D721Med (cell line): Measurements from ENCODE around the gene TRAPPC14.
"Not testable (repeated sequence)": the region's sequence is repeated elsewhere in the genome, so short reads cannot be mapped to it uniquely, and the experiment has no call there.

Source experiments
- DNase-seq: peaks from one replicate; pipeline ENCODE4 v3.0.0; 2011; ENCODE audit warnings: low spot score; ENCODE audit not compliant: insufficient read length
- FAIRE-seq: peaks from 2 replicates; lab custom pipeline; 2011; peaks lifted over from hg19 to GRCh38; lab: Jason Lieb, UNC
- CTCF ChIP-seq: IDR thresholded peaks from 2 replicates; pipeline ENCODE4 v1.5.1; 2012; ENCODE audit warnings: mild to moderate bottlenecking, control low read depth; ENCODE audit not compliant: insufficient read depth; ENCODE audit errors: missing control alignments

TRAPPC14 gene

GRCh38 chr7:100148225-100148558 lies 10.3 kb downstream of the TRAPPC14 start:
- DNase-seq (no peak), FAIRE-seq (no peak)
- no peak for TF ChIP-seq CTCF

- FAIRE-seq: no peak
- no peak for TF ChIP-seq CTCF
- DNase-seq: no peak
Observed at GRCh38 chr7:100147278-100147677, 11.2 kb downstream of the TRAPPC14 start.

GRCh38 chr7:100146350-100146749 lies 12.2 kb downstream of the TRAPPC14 start:
- not testable (repeated sequence) for DNase-seq, FAIRE-seq

- no peak for TF ChIP-seq CTCF
- no peak for DNase-seq
- FAIRE-seq: no peak
Observed at GRCh38 chr7:100142461-100142860, 16.1 kb downstream of the TRAPPC14 start.

- no peak for TF ChIP-seq CTCF
- FAIRE-seq: no peak
- no peak for DNase-seq
Observed at GRCh38 chr7:100141555-100141949, 17.0 kb downstream of the TRAPPC14 start.

- no peak for DNase-seq
Observed at GRCh38 chr7:100137851-100138760, 20.4 kb downstream of the TRAPPC14 start.

GRCh38 chr7:100132697-100133151 lies 25.8 kb downstream of the TRAPPC14 start:
- TF ChIP-seq CTCF: peak; percentile 97
- no peak for DNase-seq
- FAIRE-seq: no peak

More at GRCh38 chr7:100137851-100138760, 20.4 kb downstream of the TRAPPC14 start:
- FAIRE-seq: no peak
- TF ChIP-seq CTCF: no peak
